ENCODE measurements around the gene COLEC11.
"Not testable (repeated sequence)": the region's sequence is repeated elsewhere in the genome, so short reads cannot be mapped to it uniquely, and the experiment has no call there.

COLEC11 gene

GRCh38 chr2:3606370-3607201, 11.7 kb downstream of the COLEC11 start:
- no peak for DNase-seq

DNA sequence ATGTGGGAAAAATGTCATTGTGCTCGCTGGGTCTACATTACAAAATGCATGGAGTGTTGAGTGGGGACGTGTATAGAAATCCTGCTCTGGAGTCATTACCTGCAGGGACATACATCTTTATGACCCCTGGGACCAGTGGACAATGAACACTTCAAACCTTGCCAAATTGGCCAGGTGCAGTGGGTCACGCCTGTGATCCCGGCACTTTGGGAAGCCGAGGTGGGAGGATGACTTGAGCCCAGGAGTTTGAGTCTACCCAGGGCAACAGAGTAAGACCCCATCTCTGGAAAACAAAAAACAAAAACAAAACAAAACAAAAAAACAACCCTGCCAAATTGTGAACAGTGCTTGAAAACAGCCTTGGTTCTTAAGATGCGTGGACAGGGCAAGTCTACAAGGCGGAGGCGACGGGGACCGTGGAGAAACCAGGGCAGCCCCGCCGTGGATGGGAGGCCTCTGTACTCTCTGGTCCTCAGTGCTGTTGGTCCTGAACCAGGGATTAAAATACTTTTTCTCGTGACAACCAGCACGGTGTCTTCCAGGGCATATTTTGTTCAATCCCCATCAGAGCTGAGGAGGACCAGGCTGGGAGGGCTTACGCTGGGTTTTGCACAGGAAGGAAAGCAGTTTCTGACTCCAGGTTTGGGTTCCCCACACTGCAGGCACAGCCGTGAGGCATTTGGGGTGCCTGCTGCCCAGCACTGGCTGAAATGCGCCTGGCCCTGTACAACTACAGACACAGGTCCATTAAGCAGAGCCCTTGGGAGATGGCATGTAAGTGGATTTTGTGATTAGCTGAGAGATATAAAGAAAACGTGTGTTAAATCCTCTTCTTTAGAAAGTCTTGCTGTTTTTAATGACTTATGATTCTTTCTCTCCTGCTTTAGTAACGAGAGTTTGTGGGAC, 13.7 kb downstream of the COLEC11 start:
- DNase-seq: no peak

- DNase-seq: not testable (repeated sequence)
Measured at GRCh38 chr2:3609279-3609673, 14.4 kb downstream of the COLEC11 start.

- DNase-seq: no peak
Measured at GRCh38 chr2:3610415-3610814, 15.5 kb downstream of the COLEC11 start.

- no peak for DNase-seq
Measured at GRCh38 chr2:3610881-3611505, 16.1 kb downstream of the COLEC11 start.

- no peak for DNase-seq
Measured at GRCh38 chr2:3611589-3611988, 16.7 kb downstream of the COLEC11 start.

- DNase-seq: no peak
Measured at GRCh38 chr2:3612639-3613523, 18.0 kb downstream of the COLEC11 start.

DNA sequence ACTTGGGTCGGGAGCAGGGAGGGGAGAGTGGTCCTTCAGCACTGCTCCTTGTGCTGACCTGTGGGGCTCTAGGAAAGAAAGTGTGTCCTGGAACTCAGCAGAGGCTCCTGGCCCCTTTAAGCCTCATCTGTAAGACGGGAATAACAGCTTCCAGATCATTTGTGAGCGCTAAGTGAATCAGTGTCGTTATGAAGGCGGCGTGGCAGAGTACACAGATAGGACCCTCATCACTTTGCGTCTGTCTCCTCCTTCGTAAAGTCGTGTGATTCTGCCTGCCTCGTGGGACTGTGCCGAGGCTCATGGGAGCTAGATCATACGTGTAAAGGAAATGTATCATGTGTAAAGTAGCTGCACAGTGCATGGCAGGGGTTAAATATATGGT, 18.6 kb downstream of the COLEC11 start:
- no peak for DNase-seq

- DNase-seq: not testable (repeated sequence)
Measured at GRCh38 chr2:3614743-3615142, 19.8 kb downstream of the COLEC11 start.

DNA sequence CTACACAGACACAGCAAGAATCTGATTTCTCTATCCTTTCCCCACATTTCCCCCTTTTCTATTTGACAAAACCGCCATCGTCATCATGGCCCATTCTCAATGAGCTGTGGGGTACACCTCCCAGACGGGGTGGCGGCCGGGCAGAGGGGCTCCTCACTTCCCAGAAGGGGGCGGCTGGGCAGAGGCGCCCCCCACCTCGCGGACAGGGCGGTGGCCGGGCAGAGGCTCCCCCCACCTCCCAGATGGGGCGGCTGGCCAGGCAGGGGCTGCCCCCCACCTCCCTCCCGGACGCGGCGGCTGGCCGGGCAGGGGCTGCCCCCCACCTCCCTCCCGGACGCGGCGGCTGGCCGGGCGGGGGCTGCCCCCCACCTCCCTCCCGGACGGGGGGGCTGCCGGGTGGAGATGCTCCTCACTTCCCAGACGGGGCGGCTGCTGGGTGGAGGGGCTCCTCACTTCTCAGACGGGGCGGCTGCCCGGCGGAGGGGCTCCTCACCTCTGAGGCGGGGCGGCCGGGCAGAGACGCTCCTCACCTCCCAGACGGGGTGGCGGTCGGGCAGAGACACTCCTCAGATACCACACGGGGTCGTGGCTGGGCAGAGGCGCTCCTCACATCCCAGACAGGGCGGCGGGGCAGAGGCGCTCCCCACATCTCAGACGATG, 20.8 kb downstream of the COLEC11 start:
- DNase-seq: not testable (repeated sequence)

DNA sequence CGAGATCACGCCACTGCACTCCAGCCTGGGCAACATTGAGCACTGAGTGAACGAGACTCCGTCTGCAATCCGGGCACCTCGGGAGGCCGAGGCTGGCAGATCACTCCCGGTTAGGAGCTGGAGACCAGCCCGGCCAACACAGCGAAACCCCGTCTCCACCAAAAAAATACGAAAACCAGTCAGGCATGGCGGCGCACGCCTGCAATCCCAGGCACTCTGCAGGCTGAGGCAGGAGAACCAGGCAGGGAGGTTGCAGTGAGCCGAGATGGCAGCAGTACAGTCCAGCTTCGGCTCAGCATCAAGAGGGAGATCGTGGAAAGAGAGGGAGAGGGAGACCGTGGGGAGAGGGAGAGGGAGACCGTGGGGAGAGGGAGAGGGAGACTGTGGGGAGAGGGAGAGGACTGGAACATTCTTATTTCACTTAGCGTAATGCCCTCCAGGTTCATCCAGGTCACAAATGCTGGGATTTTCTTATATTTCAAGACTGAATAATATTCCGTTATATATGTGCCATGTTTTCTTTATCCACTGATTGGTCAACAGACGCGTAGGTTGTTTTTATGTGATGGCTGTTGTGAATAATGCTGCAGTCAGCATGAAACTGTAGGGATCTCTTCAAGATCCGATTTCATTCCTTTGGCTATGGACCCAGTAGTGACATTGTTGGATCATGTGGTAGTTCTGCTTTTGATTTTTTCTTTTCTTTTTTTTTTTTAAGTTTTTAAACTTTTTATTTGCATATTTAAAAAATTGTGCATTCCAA, 21.7 kb downstream of the COLEC11 start:
- DNase-seq: not testable (repeated sequence)

DNA sequence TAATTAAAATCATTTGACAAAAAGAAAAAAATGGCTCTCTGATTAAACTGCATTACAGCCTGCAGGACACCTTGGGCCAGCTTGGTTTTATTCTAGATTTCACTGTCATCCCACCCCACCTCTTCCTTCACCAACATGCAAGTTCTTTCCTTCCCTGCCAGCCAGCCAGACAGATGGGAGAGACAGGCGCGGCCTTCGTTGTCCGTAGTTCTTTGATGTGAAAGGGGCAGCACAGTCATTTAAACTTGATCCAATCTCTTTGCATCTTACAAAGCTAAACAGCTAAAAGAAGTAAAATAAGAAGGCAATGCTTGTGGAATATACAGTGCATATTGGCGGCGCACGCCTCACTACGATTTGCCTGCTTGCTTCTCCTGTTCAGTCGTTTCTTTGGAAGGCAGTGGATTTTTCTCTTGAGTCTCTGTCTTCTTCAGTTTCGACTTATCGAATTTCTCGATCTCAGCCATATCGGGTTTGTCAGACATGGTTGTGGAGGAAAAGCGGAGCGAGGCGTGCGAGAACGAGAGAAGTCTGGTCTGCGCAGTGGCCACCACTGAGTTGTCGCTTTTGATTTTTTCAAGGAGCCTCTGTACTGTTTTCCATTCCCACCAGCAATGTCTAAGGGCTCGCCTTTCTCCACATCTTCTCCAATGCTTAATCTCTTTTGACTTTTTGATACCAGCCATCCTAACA, 22.4 kb downstream of the COLEC11 start:
- no peak for DNase-seq

DNA sequence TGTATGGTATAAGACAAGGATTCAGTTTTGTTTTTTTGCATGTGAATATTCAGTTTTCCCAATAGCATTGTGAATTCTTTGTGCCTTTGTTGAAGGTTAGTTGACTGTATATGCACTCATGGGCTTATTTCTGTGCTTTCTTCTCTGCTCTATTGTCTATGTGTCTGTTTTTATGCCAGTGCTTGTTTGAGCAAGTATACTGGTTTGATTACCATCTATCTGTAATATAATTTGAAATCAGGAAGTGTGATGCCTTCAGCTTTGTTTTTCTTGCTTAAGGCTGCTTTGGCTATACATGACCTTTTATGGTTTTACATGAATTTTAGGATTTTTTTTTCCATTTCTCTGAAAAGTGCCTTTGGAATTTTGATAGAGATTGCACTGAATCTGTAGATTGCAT, 23.5 kb downstream of the COLEC11 start:
- no peak for DNase-seq

DNA sequence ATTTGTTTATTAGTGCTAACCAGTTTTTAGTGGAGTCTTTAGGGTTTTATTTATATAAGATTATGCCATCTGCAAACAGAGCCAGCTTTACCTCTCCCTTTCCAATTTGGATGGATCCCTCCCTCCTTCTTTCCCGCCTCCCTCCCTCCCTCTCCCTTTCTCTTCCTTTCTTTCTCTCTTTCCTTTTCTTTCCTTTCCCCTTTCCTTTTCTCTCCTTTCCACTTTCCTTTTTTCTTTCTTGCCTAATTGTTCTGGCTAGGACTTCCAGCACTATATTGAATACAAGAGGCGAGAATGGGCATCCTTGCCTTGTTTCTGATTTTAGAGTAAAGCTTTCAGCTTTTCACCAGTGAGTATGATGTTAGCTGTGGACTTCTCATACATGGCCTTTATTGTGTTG, 24.1 kb downstream of the COLEC11 start:
- no peak for DNase-seq

GRCh38 chr2:3619661-3620060, 24.7 kb downstream of the COLEC11 start:
- DNase-seq: not testable (repeated sequence)

- DNase-seq: no peak
Measured at GRCh38 chr2:3620834-3621233, 25.9 kb downstream of the COLEC11 start.

GRCh38 chr2:3622967-3623366, 28.1 kb downstream of the COLEC11 start:
- DNase-seq: no peak

DNA sequence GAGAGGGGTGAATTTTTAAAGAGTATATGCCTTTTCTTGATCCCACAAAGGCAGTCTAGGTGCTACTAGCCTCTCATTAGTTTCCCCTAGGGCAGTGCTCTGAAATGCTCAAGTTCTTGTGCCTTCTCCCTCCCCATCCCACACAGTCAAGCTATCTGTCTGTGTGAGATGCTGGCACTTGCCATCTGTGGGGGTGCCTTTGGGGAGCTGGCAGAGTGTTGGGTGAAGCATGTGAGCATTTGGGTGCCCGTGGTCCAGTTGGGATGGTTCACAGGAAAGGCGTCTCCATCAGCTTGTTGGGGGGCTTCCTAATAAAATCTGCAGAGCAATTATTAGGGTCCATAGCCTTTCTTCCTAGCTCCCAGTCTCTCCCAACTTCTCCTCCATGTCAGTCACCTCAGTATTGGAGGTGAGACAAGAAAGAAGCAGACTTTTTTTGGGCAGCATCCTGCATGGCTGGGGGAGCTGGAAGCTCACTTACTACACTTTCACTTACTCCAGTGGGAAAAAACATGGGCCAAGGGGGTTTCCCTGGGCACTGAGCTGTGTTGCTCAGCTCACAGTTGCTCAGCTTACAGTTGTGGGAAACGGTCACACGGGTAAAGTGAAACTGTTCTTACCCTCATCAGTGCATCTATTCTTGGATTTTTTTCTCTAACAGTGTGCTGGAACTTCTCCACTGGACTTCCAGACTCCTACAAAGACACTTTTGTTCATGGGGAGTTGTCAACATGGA, 29.3 kb downstream of the COLEC11 start:
- DNase-seq: no peak

- no peak for DNase-seq
Measured at GRCh38 chr2:3625186-3625585, 30.3 kb downstream of the COLEC11 start.
